ENCODE results near the gene PSMD2.

Gene PSMD2

DNA sequence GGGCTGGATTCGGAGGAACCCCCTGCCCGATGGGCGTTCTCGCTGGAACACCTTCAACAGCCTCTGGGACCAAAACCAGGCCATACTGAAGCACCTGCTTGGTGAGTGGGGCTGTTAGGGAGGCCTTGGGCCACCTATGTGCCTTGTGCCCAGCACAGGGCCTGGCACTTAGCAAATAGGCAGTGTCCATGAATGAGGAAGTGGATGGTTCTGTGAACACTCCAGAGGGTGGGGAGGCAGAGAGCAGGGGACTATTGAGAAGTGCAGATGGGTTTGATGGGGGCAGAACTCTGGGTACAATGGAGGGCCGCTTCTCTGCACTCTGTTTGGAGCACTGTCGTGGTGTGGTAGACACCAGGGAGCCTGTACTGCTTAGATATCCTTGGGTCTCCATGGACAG, 21.7 kb upstream of the PSMD2 start:
- no peak overlapping the region for H3K27ac ChIP-seq
- DNase-seq (ENCODE audit: low read depth, low spot score): no peak

DNA sequence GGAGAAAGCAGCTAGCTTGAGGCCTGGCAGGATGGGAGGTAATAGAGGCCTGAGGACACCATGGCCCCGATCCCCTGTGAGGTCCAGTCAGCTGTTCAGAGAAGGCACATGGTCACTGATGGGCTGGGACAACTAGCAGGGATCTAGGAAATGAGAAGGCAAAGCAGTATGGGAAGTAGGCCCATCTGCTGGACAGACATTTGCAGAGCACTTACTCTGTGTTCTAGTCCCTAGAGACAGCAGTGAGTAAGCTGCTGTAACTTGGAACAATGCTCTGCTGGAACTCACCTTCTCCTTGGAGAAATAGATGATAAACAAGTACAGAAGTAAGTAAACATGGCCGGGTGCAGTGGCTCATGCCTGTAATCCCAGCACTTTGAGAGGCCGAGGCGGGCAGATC, 16.1 kb upstream of the PSMD2 start:
- no peak for DNase-seq (ENCODE audit: low read depth, low spot score)
- H3K27ac ChIP-seq: no peak overlapping the region

DNA sequence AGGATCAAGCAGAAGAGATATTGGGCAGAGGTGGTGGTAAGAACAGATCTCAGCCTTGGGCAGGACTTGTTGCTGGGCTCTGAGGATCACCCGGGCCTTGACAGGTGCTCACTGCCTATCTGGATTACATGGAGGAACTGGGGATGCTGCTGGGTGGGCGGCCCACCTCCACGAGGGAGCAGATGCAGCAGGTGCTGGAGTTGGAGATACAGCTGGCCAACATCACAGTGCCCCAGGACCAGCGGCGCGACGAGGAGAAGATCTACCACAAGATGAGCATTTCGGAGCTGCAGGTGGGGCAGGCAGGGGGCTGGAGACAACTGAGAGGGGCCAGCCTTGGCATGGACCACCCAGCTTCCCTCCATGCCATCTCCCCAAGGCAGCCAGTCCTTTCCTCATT, 15.4 kb upstream of the PSMD2 start:
- DNase-seq (ENCODE audit: low read depth, low spot score): no peak
- no peak overlapping the region for H3K27ac ChIP-seq

DNA sequence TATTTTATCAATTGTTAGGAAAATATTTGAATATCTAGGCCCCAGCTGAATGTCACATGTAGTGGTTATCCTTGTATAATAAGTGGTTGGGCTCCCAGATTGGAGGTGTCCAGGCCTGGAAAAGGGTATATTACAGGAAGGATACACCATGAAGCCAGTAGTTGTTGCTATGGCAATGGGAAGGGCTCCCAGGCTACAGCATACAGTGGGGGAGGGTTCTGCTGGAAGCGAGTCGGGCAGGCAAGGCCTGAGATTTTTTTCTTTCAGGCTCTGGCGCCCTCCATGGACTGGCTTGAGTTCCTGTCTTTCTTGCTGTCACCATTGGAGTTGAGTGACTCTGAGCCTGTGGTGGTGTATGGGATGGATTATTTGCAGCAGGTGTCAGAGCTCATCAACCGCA, 14.3 kb upstream of the PSMD2 start:
- DNase-seq (ENCODE audit: low read depth, low spot score): no peak

DNA sequence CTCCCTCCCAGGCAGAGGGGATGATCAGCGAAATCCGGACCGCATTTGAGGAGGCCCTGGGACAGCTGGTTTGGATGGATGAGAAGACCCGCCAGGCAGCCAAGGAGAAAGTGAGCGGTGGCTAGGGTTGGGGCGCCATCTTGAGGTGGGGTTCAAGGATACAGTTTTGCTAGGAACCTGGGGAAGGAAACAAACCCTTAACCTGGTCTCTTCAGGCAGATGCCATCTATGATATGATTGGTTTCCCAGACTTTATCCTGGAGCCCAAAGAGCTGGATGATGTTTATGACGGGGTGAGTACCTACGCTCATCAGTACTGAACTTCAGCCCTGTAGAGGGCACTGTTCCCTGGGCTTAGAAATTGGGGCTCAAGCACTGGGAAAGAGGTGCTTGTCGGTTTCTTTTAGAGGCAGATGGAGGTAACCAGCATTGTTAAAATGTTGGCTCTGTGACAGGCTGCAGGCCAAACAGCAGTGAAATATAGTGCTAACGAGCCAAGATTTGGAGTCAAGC, 9.6 kb upstream of the PSMD2 start:
- H3K27ac ChIP-seq: no peak overlapping the region
- DNase-seq (ENCODE audit: low read depth, low spot score): no peak

More for the DNA sequence above, 14.3 kb upstream of the PSMD2 start:
- no peak overlapping the region for H3K27ac ChIP-seq

DNA sequence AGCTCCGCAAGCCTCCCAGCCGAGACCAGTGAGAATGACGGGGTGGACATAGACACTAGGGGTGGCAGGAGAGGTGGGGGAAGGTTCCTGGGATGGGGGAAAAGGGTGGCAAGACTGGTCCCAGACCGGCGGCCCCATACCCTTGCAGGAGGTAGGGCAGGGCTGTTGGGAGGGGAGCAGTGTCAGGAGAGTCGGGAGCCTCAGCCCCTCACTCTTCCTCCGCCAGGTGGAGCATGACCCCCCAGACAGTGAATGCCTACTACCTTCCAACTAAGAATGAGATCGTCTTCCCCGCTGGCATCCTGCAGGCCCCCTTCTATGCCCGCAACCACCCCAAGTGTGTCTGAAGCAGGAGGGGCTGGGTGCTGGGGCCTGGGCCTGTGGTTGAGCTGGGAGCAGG, 8.7 kb upstream of the PSMD2 start:
- H3K27ac ChIP-seq: no peak overlapping the region
- DNase-seq (ENCODE audit: low read depth, low spot score): no peak

DNA sequence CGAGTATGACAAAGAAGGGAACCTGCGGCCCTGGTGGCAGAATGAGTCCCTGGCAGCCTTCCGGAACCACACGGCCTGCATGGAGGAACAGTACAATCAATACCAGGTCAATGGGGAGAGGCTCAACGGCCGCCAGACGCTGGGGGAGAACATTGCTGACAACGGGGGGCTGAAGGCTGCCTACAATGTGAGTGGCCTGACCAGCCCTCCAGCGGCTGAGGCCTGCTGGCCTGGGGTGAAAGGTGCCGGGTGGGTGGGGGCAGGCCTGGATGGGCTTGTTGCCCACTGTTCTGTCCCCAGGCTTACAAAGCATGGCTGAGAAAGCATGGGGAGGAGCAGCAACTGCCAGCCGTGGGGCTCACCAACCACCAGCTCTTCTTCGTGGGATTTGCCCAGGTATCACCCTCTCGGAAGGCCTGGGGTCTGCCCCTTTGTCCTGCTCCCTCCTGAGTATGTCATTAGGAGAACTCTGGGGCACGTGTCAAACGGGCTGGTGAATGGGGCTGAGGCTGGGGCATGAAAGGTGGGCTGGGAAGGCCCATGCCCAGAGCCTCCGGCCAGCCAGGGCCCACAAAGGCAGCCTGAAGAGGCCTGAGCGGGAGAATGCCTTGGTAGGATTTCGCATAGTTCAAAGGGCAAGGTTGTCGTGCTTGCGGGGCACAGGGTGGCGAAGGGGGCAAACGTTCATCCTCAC, 7.8 kb upstream of the PSMD2 start:
- no peak overlapping the region for H3K27ac ChIP-seq
- DNase-seq (ENCODE audit: low read depth, low spot score): no peak

DNA sequence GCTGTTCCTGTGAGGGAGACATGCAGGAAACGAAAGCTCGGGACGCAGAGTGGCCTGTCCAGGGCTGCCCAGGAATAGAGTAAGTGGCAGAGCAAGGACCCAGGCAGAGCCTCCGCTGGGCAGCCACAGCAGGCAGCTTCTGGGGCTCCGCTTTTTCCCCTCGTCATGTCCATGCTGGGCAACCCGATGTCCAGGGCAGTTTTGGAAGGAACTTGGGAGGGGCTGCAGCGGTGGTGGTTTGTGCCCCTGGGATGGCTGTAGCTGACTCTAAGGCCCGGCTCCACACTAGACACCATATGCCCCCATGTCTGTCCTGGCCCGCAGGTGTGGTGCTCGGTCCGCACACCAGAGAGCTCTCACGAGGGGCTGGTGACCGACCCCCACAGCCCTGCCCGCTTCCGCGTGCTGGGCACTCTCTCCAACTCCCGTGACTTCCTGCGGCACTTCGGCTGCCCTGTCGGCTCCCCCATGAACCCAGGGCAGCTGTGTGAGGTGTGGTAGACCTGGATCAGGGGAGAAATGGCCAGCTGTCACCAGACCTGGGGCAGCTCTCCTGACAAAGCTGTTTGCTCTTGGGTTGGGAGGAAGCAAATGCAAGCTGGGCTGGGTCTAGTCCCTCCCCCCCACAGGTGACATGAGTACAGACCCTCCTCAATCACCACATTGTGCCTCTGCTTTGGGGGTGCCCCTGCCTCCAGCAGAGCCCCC, 7.1 kb upstream of the PSMD2 start:
- H3K27ac ChIP-seq: no peak overlapping the region
- DNase-seq (ENCODE audit: low read depth, low spot score): no peak

DNA sequence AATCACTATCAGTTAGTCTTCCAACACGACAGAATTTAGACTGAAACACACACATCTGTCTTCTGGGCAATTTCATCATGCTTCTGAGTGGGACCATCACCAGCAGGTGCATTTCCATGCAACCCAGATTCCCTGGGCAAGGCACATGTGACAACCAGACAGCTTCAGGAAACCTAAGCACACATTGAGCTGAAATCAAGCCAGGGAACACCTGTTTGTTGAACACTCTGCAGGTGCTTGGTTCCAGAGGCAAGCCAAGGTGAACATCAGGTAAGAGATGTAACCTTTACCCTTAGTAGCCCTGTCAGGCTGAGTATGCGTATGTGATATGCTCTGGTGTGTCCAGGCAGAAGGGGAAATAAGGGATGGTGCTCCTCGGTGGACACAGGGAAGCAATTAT, 3.3 kb upstream of the PSMD2 start:
- no peak overlapping the region for H3K27ac ChIP-seq
- no peak for DNase-seq (ENCODE audit: low read depth, low spot score)

DNA sequence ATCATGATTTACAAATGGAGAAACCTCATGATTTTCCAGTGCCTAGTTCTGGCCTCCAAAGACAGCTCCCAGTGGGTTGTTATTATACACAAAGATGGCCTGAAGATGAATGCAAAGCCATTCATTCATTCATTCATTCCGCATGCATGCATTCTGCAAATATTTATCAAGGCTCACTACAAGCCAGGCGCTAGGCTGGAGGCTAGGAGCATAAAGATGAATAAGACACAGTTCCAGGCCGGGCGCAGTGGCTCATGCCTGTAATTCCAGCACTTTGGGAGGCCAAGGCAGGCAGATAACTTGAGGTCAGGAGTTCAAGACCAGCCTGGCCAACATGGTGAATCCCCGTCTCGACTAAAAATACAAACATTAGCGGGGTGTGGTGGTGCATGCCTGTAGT, 2.4 kb upstream of the PSMD2 start:
- no peak overlapping the region for H3K27ac ChIP-seq
- DNase-seq (ENCODE audit: low read depth, low spot score): no peak

DNA sequence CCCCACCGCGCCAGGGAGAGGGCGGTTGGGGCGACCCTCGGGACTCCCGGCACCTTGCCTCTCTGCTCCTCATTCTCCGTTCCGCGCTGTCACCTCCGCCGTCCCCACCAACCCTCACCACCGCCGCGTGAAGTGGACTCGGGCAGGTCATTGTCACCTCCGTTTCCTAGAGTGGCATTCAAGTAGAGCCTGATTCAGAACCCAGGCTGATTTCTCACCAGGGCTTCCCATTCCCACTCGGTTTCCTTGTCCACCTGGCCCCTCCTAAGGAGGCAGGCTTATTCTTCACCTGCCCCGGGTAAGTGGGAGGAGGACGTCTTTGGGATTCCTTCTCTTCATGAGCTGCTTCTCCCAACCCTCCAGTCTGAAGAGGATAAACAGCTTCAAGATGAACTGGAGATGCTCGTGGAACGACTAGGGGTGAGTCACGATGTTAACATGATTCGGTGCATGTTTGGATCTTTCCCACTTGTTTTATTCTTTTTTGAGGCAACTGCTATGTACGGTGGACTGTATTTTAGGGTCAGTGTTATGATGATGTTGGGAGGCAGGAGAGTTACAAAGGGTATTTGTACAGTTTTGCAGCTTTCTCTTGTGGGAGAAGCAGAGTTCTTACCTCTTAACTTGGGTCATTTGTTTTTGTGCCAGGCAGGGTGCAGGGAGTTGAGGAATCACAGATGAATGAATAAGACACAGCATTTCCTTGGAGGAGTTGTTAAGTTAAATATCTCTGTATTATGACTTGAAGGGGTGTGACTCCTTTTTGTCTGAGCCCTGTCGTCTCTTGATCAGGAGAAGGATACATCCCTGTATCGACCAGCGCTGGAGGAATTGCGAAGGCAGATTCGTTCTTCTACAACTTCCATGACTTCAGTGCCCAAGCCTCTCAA, 692 bp downstream of the PSMD2 start:
- peak overlapping the region; percentile 95 for H3K27ac ChIP-seq
- DNase-seq (ENCODE audit: low read depth, low spot score): no peak

DNA sequence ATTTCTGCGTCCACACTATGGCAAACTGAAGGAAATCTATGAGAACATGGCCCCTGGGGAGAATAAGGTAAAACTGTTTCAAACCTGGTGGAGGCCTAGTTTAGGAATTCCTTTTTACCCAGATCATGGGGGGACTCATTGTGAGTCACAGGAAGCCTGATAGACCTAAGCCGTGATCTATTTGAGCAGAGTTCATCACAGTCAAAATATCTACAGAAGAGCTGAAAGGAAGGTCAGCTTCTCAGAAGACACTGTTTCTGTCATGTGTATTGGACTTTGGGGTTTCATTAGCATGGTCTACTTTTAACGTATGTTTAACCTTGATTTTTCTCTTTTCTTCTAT, 1.3 kb downstream of the PSMD2 start:
- H3K27ac ChIP-seq: peak overlapping the region; percentile 95
- no peak for DNase-seq (ENCODE audit: low read depth, low spot score)

DNA sequence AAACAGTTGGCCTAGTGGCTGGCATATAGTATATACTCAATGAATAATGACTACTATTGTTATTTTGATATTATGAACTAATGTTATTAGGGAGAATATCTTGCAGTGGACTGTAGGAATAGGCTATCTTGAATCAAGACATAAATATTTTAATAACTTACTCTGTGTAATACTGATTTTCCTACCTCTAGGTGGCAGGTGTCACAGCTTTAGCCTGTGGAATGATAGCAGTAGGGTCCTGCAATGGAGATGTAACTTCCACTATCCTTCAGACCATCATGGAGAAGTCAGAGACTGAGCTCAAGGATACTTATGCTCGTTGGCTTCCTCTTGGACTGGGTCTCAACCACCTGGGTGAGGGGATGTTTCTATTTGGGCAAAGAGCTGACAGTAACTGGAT, 6.5 kb downstream of the PSMD2 start:
- no peak for DNase-seq (ENCODE audit: low read depth, low spot score)

DNA sequence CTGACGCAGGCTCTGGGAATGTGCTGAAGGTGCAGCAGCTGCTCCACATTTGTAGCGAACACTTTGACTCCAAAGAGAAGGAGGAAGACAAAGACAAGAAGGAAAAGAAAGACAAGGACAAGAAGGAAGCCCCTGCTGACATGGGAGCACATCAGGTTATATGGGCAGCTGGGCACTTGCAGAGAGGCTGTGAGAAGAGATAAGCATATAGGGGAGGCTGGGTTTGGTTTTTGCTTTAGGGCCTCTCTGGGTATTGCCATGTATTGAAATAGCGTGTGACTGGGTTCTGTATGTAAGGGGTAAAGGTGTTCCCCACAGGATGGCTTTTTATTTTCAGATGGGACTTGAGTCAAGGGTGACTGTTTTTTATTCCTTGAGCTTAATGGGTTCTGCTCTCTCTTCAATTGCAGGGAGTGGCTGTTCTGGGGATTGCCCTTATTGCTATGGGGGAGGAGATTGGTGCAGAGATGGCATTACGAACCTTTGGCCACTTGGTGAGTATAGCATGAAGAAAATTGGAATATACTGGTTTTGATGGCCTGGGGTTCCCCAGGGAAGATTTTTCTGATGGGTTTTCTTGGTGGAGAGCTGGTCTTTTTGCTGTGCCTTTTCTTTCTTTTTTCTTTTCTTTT, 7.4 kb downstream of the PSMD2 start:
- DNase-seq (ENCODE audit: low read depth, low spot score): no peak

More for the DNA sequence above, 6.5 kb downstream of the PSMD2 start:
- no peak overlapping the region for H3K27ac ChIP-seq

DNA sequence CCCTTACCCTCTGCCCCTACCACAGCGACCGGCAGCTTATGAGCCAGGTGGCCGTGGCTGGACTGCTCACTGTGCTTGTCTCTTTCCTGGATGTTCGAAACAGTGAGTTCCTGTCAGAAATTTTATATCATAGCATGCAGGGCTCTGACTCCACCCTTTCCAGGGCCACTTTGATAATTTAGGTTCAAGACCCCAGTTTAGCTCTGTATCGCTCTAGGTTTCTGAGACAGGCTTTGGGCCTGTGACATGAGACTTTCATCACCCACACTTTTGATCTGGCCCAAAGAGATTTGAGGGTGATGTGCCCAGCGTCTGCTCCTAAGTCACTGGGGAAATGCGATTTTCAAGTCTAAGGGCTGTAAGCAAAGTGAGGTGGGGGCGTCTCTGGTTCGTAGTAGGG, 8.9 kb downstream of the PSMD2 start:
- DNase-seq (ENCODE audit: low read depth, low spot score): no peak
- H3K27ac ChIP-seq: no peak overlapping the region

More for the DNA sequence above, 7.4 kb downstream of the PSMD2 start:
- H3K27ac ChIP-seq: no peak overlapping the region

DNA sequence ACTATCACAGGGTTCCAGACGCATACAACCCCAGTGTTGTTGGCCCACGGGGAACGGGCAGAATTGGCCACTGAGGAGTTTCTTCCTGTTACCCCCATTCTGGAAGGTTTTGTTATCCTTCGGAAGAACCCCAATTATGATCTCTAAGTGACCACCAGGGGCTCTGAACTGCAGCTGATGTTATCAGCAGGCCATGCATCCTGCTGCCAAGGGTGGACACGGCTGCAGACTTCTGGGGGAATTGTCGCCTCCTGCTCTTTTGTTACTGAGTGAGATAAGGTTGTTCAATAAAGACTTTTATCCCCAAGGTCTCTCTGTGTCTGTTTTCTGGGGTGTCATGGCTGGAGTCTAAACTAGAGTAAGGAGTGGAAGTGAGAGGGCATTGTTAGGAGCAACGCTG, 9.7 kb downstream of the PSMD2 start:
- no peak overlapping the region for H3K27ac ChIP-seq

DNA sequence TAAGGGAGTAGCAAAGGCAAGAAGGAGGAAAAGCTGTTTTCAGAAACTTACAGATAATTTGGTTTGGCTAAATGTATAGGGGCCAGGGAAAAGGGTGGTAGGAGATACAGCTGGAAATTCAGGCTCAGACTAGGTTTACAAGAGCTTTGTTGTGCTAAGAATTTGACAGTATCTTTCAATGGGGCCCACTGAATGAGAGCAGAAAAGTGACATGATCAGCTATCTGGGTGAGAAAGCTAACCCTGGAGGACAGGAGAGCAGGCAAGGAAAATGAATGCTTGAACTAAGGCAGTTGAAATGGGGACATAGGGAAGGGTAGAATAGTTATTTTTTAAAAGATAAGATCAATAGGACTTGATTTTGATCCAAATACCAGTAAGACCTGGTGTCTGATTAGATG, 12.6 kb downstream of the PSMD2 start:
- DNase-seq (ENCODE audit: low read depth, low spot score): no peak

More for the DNA sequence above, 9.7 kb downstream of the PSMD2 start:
- no peak for DNase-seq (ENCODE audit: low read depth, low spot score)

DNA sequence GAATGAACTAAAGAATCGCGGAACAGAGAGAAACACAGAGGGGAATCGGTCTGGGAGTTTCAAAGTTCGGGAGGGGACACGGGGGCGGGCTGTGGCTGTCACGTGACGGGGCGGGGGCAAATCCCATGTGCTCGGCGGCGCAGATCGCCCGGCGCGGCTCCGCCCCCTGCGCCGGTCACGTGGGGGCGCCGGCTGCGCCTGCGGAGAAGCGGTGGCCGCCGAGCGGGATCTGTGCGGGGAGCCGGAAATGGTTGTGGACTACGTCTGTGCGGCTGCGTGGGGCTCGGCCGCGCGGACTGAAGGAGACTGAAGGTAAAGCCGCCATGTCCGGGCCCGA, 15.3 kb downstream of the PSMD2 start, which contains the start of gene EIF4G1:
Gene EIF4G1 (plus strand): TSS at position 244 of the 337 bp plus-strand sequence. CDS start 1,191 bp downstream, outside the sequence.
- DNase-seq (ENCODE audit: low read depth, low spot score): peak; percentile 72
- H3K27ac ChIP-seq: peak within 1 kb of the TSS; percentile 95

More for the DNA sequence above, 12.6 kb downstream of the PSMD2 start:
- peak overlapping the region; percentile 10 for H3K27ac ChIP-seq

DNA sequence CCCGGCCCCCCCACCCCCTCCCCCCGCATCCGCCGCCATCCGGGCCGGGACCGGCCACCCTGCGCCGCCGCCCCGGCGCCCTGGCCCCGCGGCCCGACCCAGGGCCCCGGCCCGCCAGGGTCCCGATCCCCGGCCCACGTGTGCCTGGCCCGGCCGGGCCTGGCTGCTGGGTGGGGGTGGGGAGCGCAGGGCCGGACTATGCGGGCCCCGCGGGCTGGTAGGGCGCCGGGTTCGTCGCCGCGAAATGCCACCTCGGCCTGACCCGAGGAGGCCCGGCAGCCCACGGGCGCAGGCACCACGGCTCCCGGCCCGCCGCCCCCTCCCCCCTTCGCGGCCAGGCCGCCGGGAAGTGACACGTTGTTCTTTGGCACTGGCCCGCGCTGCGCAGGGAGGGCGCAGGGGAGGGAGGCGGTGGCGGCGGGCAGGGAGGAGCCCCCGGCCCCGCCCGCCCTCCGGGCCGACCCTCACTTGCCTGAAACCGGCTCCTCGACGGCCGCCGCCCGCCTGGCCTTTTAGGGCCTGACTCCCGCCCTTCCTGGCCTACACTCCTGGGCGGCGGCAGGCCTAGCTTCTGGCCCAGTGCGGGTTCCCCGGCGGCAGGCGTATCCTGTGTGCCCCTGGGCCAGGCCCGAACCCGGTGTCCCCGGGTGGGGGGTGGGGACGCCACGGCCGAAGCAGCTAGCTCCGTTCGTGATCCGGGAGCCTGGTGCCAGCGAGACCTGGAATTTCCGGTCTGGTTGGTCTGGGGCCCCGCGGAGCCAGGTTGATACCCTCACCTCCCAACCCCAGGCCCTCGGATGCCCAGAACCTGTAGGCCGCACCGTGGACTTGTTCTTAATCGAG, 15.9 kb downstream of the PSMD2 start:
- DNase-seq (ENCODE audit: low read depth, low spot score): no peak
- peak overlapping the region; percentile 95 for H3K27ac ChIP-seq

DNA sequence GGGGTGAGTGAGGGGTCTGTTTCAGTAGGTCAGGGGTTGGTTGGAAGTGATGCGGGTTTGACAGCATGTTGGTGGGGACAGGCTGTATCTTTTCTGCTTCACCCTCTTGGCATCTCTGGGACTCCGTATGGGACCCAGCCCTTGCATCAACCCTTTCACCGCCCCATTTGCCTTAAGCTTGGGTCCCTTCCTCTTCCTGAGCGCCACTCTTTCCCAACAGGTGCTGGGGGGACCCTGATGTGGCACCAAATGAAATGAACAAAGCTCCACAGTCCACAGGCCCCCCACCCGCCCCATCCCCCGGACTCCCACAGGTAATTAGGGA, 16.5 kb downstream of the PSMD2 start:
- DNase-seq (ENCODE audit: low read depth, low spot score): no peak
- H3K27ac ChIP-seq: peak overlapping the region; percentile 95

Measured in epithelial cell of prostate (primary cell).